Suprapubic skin (tissue), 4 donors: ENCODE data around the gene UBE2K. TPM values are rescaled to one million over a fixed set of nuclear protein-coding genes. Genes with fewer than 3 reads are reported as not detected.
A peak's percentile ranks its signal among the peaks of the same experiment; 100 is the strongest.
"Not testable (repeated sequence)": the region's sequence is repeated elsewhere in the genome, so short reads cannot be mapped to it uniquely, and the experiment has no call there.

ENCODE experiments used
- DNase-seq, 2 donors: peaks; one replicate each; pipeline ENCODE4 v3.0.0-alpha.2; 2019; ENCODE audit warnings: low spot score in 2 of 2
- H3K27ac ChIP-seq: fragments of 200-600 bp; sonication (generic); one replicate; pipeline ENCODE4 v1.5.1; 2019
- H3K27me3 ChIP-seq: fragments of 200-600 bp; sonication (generic); one replicate; pipeline ENCODE4 v1.5.1; 2019
- H3K36me3 ChIP-seq: fragments of 200-600 bp; sonication (generic); one replicate; pipeline ENCODE4 v1.5.1; 2019
- H3K4me1 ChIP-seq: fragments of 200-600 bp; sonication (generic); one replicate; pipeline ENCODE4 v1.5.1; 2019
- H3K4me3 ChIP-seq: fragments of 200-600 bp; sonication (generic); one replicate; pipeline ENCODE4 v1.5.1; 2019; ENCODE audit warnings: mild to moderate bottlenecking
- H3K9me3 ChIP-seq: fragments of 200-600 bp; sonication (generic); one replicate; pipeline ENCODE4 v1.5.1; 2019
- CTCF ChIP-seq, 2 donors: fragments of 200-600 bp in 1 of 2; fragments of 450-650 bp in 1 of 2; sonication (generic) in 1 of 2; IDR thresholded peaks; one replicate each; pipeline ENCODE4 v1.5.1; 2016 to 2019; ENCODE audit warnings: antibody characterized with exemption in 2 of 2, mild to moderate bottlenecking in 1 of 2, moderate library complexity in 1 of 2
- EP300 ChIP-seq: sonication (generic); formaldehyde crosslinking; IDR thresholded peaks from one replicate; pipeline ENCODE4 v1.6.1; 2017; ENCODE audit warnings: antibody characterized with exemption
- POLR2A ChIP-seq, 2 donors: fragments of 450-650 bp; IDR thresholded peaks; one replicate each; pipeline ENCODE4 v1.6.1; 2017; ENCODE audit warnings: antibody characterized with exemption in 2 of 2, mild to moderate bottlenecking in 2 of 2, moderate library complexity in 2 of 2
- POLR2AphosphoS5 ChIP-seq, 3 donors: sonication (generic); formaldehyde crosslinking; IDR thresholded peaks; one replicate each; pipeline ENCODE4 v1.6.1; 2017; ENCODE audit warnings: antibody characterized with exemption in 3 of 3
- WGBS: methylation state at CpG from one replicate; pipeline ENCODE4 v1.1.5; 2018; 5-methylcytosine and 5-hydroxymethylcytosine counted together
- total RNA-seq, 4 donors: library from RNA; depleted of rRNA; stranded (reverse); fragments of >200 nt; gene quantifications; one replicate each; pipeline ENCODE4 v1.1.0, GENCODE V29; 2016

UBE2K gene
- 10 to 100 TPM; 23.0 to 37.2 (median 31.8) TPM for total RNA-seq

- H3K27me3 ChIP-seq = no peaks in the 10 kb centered on the region
- no peaks in the 10 kb centered on the region for H3K9me3 ChIP-seq
- H3K4me1 ChIP-seq = peaks cover 43% of the 10 kb centered on the region
- peak; percentile 90 to 91 for DNase-seq
- peaks cover 2% of the 10 kb centered on the region for H3K36me3 ChIP-seq
- peak within 1 kb of the TSS; percentile 63 for H3K4me3 ChIP-seq
- no peak for TF ChIP-seq CTCF (IDR thresholded peaks at IDR 0.05)
- no peak for TF ChIP-seq EP300
- peak; percentile 42 to 82 for TF ChIP-seq POLR2A (IDR thresholded peaks at IDR 0.05)
- TF ChIP-seq POLR2AphosphoS5 (IDR thresholded peaks at IDR 0.05) = peak in 2 of 3 donors; percentile 57 to 81
- peak within 1 kb of the TSS; percentile 93 for H3K27ac ChIP-seq
- WGBS = under 1% methylated on average over 31 of the region's 84 CpGs
Observed at GRCh38 chr4:39697740-39698423, at the start of gene UBE2K. Gene UBE2K (plus strand): TSS chr4:39698136. CDS start chr4:39698328, 192 bp downstream.

GRCh38 chr4:39648213-39648612, 49.7 kb upstream of the UBE2K start:
- Histone ChIP-seq H3K4me1 (no peaks in the 10 kb centered on the region), H3K9me3 (no peaks in the 10 kb centered on the region), H3K27me3 (no peaks in the 10 kb centered on the region), H3K36me3 (no peaks in the 10 kb centered on the region), H3K27ac (no peak overlapping the region), H3K4me3 (no peak overlapping the region)
- 90% methylated on average over 3 of the region's 3 CpGs for WGBS
- TF ChIP-seq POLR2A (IDR thresholded peaks at IDR 0.05) (no peak), POLR2AphosphoS5 (IDR thresholded peaks at IDR 0.05) (no peak), EP300 (no peak), CTCF (IDR thresholded peaks at IDR 0.05) (no peak)
- DNase-seq = no peak

GRCh38 chr4:39648827-39649558, 48.9 kb upstream of the UBE2K start:
- Histone ChIP-seq H3K27ac (no peak overlapping the region), H3K27me3 (no peaks in the 10 kb centered on the region), H3K36me3 (no peaks in the 10 kb centered on the region), H3K4me3 (no peak overlapping the region), H3K9me3 (no peaks in the 10 kb centered on the region), H3K4me1 (no peaks in the 10 kb centered on the region)
- WGBS = 90% methylated on average over 4 of the region's 6 CpGs
- DNase-seq = no peak
- TF ChIP-seq POLR2AphosphoS5 (IDR thresholded peaks at IDR 0.05) (no peak), CTCF (IDR thresholded peaks at IDR 0.05) (no peak)

GRCh38 chr4:39649639-39650265, 48.2 kb upstream of the UBE2K start:
- Histone ChIP-seq H3K9me3 (no peaks in the 10 kb centered on the region), H3K4me3 (no peak overlapping the region), H3K4me1 (no peaks in the 10 kb centered on the region), H3K27me3 (no peaks in the 10 kb centered on the region), H3K36me3 (no peaks in the 10 kb centered on the region), H3K27ac (no peak overlapping the region)
- DNase-seq = no peak
- TF ChIP-seq POLR2AphosphoS5 (IDR thresholded peaks at IDR 0.05) (no peak), CTCF (IDR thresholded peaks at IDR 0.05) (no peak), POLR2A (IDR thresholded peaks at IDR 0.05) (no peak), EP300 (no peak)
- 81% methylated on average over 2 of the region's 2 CpGs for WGBS

GRCh38 chr4:39651586-39651985, 46.4 kb upstream of the UBE2K start:
- not testable (repeated sequence) for DNase-seq, H3K4me3 ChIP-seq, H3K9me3 ChIP-seq, H3K27me3 ChIP-seq, H3K27ac ChIP-seq, H3K36me3 ChIP-seq, H3K4me1 ChIP-seq
- WGBS = 91% methylated on average over 4 of the region's 4 CpGs
